GM12892 (cell line): ENCODE data around the gene SLC8A1.

Source experiments
- POLR2A ChIP-seq: IDR thresholded peaks from 2 replicates; pipeline ENCODE4 v1.6.1; 2011; ENCODE audit warnings: low read depth, low read length, control low read depth
- POLR2AphosphoS5 ChIP-seq: IDR thresholded peaks from 2 replicates; pipeline ENCODE4 v1.6.1; 2011; ENCODE audit warnings: low read depth, low read length, control low read depth
- TAF1 ChIP-seq: IDR thresholded peaks from 2 replicates; pipeline ENCODE4 v1.6.1; 2011; ENCODE audit warnings: low read depth, mild to moderate bottlenecking, control low read depth, low read length, borderline replicate concordance

GRCh38 chr2:40471866-40472265, 20.0 kb upstream of the SLC8A1 start:
- TF ChIP-seq POLR2AphosphoS5: no peak
- no peak for TF ChIP-seq POLR2A
- no peak for TF ChIP-seq TAF1
